Myocyte (in vitro differentiated cells): ENCODE measurements around the gene ADRB2. TPM values are rescaled to one million over a fixed set of nuclear protein-coding genes. Genes with fewer than 3 reads are reported as not detected.
A peak's percentile ranks its signal among the peaks of the same experiment; 100 is the strongest.

Source experiments
- DNase-seq: peaks from one replicate; pipeline ENCODE4 v3.0.0-alpha.2; 2012; ENCODE audit warnings: low read depth
- total RNA-seq: library from RNA; depleted of rRNA; stranded (reverse); fragments of >200 nt; gene quantifications from 2 replicates; pipeline ENCODE4 v1.2.3, GENCODE V29; 2014

ADRB2 gene
- total RNA-seq, 1 donor from 2014 or later, result 5.1 TPM

GRCh38 chr5:148805326-148806290 lies 20.8 kb upstream of the ADRB2 start:
- DNase-seq, result peak; percentile 59

GRCh38 chr5:148806520-148806931 lies 19.9 kb upstream of the ADRB2 start:
- DNase-seq, result no peak

GRCh38 chr5:148807851-148808250 lies 18.6 kb upstream of the ADRB2 start:
- DNase-seq, result no peak

- DNase-seq, result no peak
Measured at GRCh38 chr5:148808864-148809642, 17.4 kb upstream of the ADRB2 start.

GRCh38 chr5:148809781-148810524 lies 16.5 kb upstream of the ADRB2 start:
- no peak for DNase-seq

- no peak for DNase-seq
Measured at GRCh38 chr5:148810823-148811222, 15.6 kb upstream of the ADRB2 start.

- DNase-seq, result no peak
Measured at GRCh38 chr5:148811756-148812155, 14.7 kb upstream of the ADRB2 start.

GRCh38 chr5:148815086-148815485 lies 11.3 kb upstream of the ADRB2 start:
- DNase-seq, result no peak

- no peak for DNase-seq
Measured at GRCh38 chr5:148815578-148815977, 10.8 kb upstream of the ADRB2 start.

GRCh38 chr5:148816357-148816756 lies 10.1 kb upstream of the ADRB2 start:
- DNase-seq, result no peak

- no peak for DNase-seq
Measured at GRCh38 chr5:148816782-148817181, 9.6 kb upstream of the ADRB2 start.

GRCh38 chr5:148817606-148818005 lies 8.8 kb upstream of the ADRB2 start:
- DNase-seq, result no peak

GRCh38 chr5:148820461-148821395 lies 5.7 kb upstream of the ADRB2 start:
- peak; percentile 47 for DNase-seq

- no peak for DNase-seq
Measured at GRCh38 chr5:148823871-148824270, 2.5 kb upstream of the ADRB2 start.

GRCh38 chr5:148825716-148826052 lies 727 bp upstream of the ADRB2 start:
- peak; percentile 62 for DNase-seq

- no peak for DNase-seq
Measured at GRCh38 chr5:148826739-148827070, 294 bp downstream of the ADRB2 start.

- DNase-seq, result no peak
Measured at GRCh38 chr5:148827723-148828122, 1.3 kb downstream of the ADRB2 start.

GRCh38 chr5:148828511-148829247 lies 2.3 kb downstream of the ADRB2 start:
- peak; percentile 76 for DNase-seq

- DNase-seq, result no peak
Measured at GRCh38 chr5:148829248-148829594, 2.8 kb downstream of the ADRB2 start.

- DNase-seq, result no peak
Measured at GRCh38 chr5:148829734-148830133, 3.3 kb downstream of the ADRB2 start.
